IPS-20b (cell line): Measurements from ENCODE around the gene GK2.

Source experiments
- H3K27ac ChIP-seq: one replicate; pipeline ENCODE4 v1.5.1; 2013; ENCODE audit warnings: low read length
- H3K27me3 ChIP-seq: 2 replicates; pipeline ENCODE4 v1.6.1; 2013; ENCODE audit warnings: mild to moderate bottlenecking, low read length, inconsistent platforms; ENCODE audit not compliant: insufficient read depth
- H3K36me3 ChIP-seq: 2 replicates; pipeline ENCODE4 v1.6.1; 2013; ENCODE audit warnings: low read depth, mild to moderate bottlenecking, inconsistent platforms, low read length, moderate library complexity; ENCODE audit not compliant: insufficient read depth
- H3K4me1 ChIP-seq: 2 replicates; pipeline ENCODE4 v1.6.1; 2013; ENCODE audit warnings: mild to moderate bottlenecking, control low read depth, inconsistent platforms, low read length, moderate library complexity; ENCODE audit not compliant: insufficient read depth
- H3K4me3 ChIP-seq: 2 replicates; pipeline ENCODE4 v1.5.1; 2013; ENCODE audit warnings: mild to moderate bottlenecking, low read length, inconsistent platforms
- H3K9ac ChIP-seq: 2 replicates; pipeline ENCODE4 v1.6.1; 2013; ENCODE audit warnings: low read depth, mild to moderate bottlenecking, inconsistent platforms, low read length, moderate library complexity
- H3K9me3 ChIP-seq: 2 replicates; pipeline ENCODE4 v1.6.1; 2013; ENCODE audit warnings: mild to moderate bottlenecking, low read depth, low read length, inconsistent platforms; ENCODE audit not compliant: insufficient read depth

The GK2 gene

DNA sequence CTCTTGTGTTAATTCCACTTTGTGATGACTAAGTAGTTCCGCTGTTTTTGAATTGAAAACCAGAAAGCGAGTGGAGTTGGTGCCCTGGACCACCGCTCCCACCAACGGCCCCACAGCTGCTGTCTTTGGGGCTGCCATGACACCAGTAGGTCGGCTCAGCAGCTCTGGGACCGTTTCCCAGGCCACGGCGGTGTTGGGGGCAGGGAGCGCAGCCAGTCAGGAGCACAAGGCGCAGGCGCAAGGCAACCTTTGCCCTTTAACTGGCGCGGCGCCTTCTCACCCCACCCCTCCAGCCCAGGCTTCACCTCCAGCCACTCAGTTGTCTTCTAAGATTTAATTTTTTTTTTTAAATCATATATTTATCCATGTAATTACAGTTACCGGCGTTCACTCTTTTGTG, at the start of gene GK2:
TSS of gene GK2 (minus strand) at position 166 of the 400 bp plus-strand sequence. CDS start at position 138, 28 bp downstream.
- Histone ChIP-seq H3K36me3 (no peaks in the 10 kb centered on the region), H3K9me3 (no peaks in the 10 kb centered on the region), H3K27me3 (no peaks in the 10 kb centered on the region), H3K9ac (no peak within 1 kb of the TSS), H3K4me3 (no peak within 1 kb of the TSS), H3K4me1 (peaks cover 3% of the 10 kb centered on the region; the same call in 1 of the 2 replicates), H3K27ac (no peak within 1 kb of the TSS)

DNA sequence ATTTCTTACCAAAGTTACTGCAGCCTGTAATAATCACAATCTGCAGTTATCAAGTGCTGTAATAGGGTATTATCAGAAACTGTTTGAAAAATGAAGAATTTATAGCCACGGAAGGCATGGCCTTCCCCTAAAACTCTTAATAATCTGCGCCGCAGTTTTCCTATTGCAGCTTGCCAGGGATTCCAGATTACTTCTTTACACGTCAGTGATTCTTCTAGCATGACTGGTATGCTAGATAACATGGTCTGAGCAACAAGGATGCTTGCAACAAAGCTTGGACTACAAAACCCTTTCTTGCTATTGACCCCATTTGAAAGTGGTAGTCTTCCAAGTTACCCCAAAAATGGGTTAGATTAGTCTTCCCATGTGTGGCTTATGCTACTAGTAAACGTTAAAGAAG, 47.2 kb upstream of the GK2 start:
- Histone ChIP-seq H3K36me3 (no peaks in the 10 kb centered on the region), H3K27ac (no peak overlapping the region), H3K4me3 (no peak overlapping the region), H3K4me1 (0 out of 2 replicates have a peak, but pooled peaks cover 3% of the 10 kb centered on the region), H3K9me3 (no peaks in the 10 kb centered on the region), H3K27me3 (no peaks in the 10 kb centered on the region), H3K9ac (no peak overlapping the region)

DNA sequence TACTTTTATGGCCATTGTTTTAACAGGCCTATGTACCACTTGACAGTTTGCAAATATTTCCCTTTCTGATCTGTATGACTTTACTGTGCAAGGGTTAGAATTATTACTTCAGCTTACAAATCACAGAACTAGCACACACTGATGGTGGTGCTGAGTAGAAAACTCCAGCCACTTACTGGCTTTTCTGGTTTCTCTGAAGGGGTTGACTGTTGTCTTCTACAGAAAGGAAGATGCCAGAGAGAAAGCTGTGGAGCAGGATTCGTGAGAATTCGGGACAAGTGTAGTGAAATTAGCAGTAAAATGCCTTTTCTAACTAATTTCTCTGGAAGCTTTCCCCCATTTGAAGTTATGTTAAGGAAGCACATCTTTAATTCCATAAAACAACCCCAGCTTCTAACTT, 46.6 kb upstream of the GK2 start:
- H3K4me3 ChIP-seq = no peak overlapping the region
- no peaks in the 10 kb centered on the region for H3K27me3 ChIP-seq
- H3K27ac ChIP-seq = no peak overlapping the region
- H3K9ac ChIP-seq = no peak overlapping the region
- H3K4me1 ChIP-seq = 0 out of 2 replicates have a peak, but pooled peaks cover 3% of the 10 kb centered on the region
- H3K36me3 ChIP-seq = no peaks in the 10 kb centered on the region
- no peaks in the 10 kb centered on the region for H3K9me3 ChIP-seq

DNA sequence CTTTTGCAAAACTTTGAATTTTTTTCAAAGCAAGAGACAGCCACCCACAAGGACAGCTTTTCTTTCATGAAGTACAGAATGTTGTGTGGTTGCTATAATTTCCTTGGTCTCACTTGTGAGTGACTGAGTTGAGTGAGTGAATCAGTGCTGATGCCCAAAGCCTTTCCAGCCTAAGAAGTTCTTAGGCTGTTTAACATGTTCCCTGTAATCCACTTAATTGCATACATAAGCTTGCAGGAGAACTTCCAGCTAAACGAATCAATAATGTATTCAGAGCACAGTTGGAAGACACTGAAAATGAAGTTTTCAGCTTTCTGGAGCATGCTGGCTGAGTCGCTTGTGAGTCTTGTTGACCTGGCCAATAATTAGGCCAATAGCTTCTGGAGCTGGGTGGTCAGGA, 42.0 kb upstream of the GK2 start:
- Histone ChIP-seq H3K9me3 (no peaks in the 10 kb centered on the region), H3K36me3 (no peaks in the 10 kb centered on the region), H3K27ac (no peak overlapping the region), H3K27me3 (no peaks in the 10 kb centered on the region), H3K9ac (no peak overlapping the region), H3K4me3 (no peak overlapping the region), H3K4me1 (0 out of 2 replicates have a peak, but pooled peaks cover 7% of the 10 kb centered on the region)

DNA sequence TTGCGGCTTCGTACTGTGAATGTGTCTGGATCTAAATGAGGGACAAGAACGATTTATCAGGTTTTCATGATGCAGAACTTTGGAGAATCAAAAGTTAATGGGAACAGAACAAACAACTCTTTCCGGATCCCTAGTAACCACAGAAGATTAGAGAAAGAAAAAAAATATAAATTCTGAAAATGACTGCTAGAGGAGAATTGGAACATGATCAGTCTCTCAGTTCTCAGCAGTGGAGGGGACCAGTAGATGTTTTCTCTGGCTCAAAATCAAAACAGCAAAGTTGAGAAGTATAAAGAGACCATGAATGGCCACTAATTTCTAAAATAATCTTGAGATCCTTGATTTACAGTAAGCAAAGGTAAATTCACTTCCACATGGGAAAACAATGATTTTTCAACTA, 38.1 kb upstream of the GK2 start:
- Histone ChIP-seq H3K27me3 (no peaks in the 10 kb centered on the region), H3K9me3 (no peaks in the 10 kb centered on the region), H3K4me1 (0 out of 2 replicates have a peak, but pooled peaks cover 4% of the 10 kb centered on the region), H3K36me3 (no peaks in the 10 kb centered on the region), H3K27ac (no peak overlapping the region), H3K4me3 (no peak overlapping the region), H3K9ac (no peak overlapping the region)

DNA sequence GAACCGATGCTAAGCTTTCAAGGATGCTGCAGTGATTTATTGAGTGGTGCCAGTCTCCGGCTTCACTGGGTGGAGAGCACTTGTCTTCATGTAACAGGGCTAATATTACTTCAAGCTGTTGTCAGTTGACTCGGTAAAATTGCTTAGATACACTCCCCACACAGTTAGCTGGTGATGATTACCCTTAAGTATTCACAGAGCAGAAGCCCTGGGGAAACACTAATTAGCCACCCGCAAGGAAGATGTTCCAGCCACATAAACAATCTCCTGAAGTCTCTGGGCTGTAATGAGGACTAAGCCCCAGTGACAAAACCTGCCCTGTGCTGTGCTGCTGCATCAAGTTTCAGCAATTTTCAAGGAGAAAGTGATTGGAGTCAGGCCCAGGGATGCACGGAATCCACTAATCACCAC, 37.3 kb upstream of the GK2 start:
- Histone ChIP-seq H3K9ac (no peak overlapping the region), H3K9me3 (no peaks in the 10 kb centered on the region)

DNA sequence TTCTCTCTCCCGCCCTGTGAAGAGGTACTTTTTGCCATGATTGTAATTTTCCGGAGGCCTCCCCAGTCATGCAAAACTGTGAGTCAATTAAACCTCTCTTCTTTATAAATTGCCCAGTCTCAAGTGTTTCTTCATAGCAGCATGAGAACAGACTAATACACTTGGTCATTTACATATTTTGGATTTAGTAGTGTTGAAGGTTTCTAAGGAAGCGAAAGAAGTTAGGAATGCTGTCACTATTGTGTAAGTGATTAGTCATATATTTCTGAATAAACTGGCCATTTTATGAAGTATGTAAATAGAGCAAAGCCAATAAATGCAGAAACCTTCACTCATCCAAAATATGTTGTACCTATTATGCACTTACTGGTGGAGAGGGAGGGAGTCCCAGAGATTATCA, 34.4 kb upstream of the GK2 start:
- H3K9ac ChIP-seq = no peak overlapping the region
- 0 out of 2 replicates have a peak, but pooled peaks cover 4% of the 10 kb centered on the region for H3K4me1 ChIP-seq
- no peaks in the 10 kb centered on the region for H3K9me3 ChIP-seq
- no peak overlapping the region for H3K4me3 ChIP-seq
- no peaks in the 10 kb centered on the region for H3K27me3 ChIP-seq
- H3K36me3 ChIP-seq = no peaks in the 10 kb centered on the region
- no peak overlapping the region for H3K27ac ChIP-seq

More for the DNA sequence above, 37.3 kb upstream of the GK2 start:
- H3K4me3 ChIP-seq = no peak overlapping the region
- H3K36me3 ChIP-seq = no peaks in the 10 kb centered on the region
- 0 out of 2 replicates have a peak, but pooled peaks cover 4% of the 10 kb centered on the region for H3K4me1 ChIP-seq
- no peaks in the 10 kb centered on the region for H3K27me3 ChIP-seq
- no peak overlapping the region for H3K27ac ChIP-seq

DNA sequence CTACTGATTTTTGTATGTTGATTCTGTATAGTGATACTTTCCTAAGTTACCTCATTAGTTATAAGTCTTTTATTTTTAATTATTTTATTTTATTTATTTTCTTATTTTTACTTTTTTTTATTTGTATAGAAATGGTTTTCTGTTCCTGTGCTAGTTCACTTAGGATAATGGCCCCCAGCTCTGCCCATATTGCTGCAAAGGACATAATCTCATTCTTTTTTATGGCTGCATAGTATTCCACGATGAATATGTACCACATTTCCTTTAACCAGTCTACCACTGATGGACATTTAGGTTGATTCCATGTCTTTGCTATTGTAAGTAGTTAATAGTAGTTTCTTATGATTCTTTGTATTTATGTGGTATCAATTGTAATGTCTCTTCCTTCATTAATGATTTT, 31.5 kb upstream of the GK2 start:
- no peaks in the 10 kb centered on the region for H3K4me1 ChIP-seq
- no peaks in the 10 kb centered on the region for H3K36me3 ChIP-seq
- H3K9me3 ChIP-seq = no peaks in the 10 kb centered on the region
- H3K27ac ChIP-seq = no peak overlapping the region
- no peak overlapping the region for H3K4me3 ChIP-seq
- H3K27me3 ChIP-seq = no peaks in the 10 kb centered on the region
- no peak overlapping the region for H3K9ac ChIP-seq

DNA sequence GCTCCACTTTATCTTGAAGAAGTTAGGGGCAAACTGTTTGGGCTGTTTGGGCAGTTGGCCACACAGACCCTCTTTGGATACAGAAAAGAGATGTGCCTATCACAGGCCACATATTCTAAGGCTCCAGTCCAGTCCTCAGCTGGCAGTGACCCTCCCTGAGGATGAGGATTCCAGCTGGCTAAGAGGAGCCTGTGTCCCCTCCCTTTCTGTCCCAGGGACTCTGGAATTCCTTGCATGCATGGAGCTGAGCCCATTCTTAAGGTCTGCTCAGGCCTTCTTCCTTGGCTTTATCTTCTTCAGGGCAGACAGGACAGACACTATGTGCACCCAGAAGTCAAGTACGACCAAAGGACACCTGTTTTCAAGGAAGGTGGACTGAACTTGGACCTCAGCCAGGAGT, 23.8 kb upstream of the GK2 start:
- Histone ChIP-seq H3K36me3 (no peaks in the 10 kb centered on the region), H3K4me1 (no peaks in the 10 kb centered on the region), H3K27ac (no peak overlapping the region), H3K4me3 (no peak overlapping the region), H3K9ac (no peak overlapping the region), H3K27me3 (no peaks in the 10 kb centered on the region), H3K9me3 (no peaks in the 10 kb centered on the region)

DNA sequence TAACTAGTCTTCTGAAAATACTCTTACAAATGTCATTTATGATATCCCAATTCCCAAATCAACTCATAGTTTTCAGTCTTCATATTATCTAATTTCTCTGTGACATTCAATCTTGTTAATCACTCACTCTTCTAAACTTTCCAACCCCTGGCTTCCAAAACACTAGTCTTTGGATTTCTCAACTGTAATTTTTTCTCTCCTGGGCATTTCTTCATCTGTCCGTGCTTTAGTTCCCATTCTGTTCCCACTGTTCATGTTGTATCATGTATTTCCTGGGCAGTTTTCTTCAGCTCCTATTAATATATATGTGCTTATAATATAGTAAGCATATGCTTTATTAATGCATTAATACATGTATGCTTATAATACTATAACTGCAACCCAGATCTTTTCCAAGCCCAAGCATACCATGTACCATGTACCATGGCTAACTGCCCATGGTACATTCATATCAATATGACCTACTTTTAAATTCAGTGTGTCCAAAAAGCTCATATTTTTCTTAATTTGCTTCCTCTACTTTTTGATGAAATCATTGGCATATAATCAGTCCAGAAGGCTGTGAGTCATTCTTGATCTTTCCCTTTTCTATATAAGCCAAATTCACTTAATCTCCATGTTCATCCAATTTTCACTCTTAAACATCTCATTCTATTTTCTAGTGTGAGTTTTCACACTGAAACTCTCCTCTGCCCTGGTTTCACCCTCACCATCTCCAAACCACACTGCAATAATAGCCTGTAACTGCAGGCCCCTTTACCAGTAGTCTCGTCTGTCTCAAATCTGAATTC, 21.3 kb upstream of the GK2 start:
- no peak overlapping the region for H3K9ac ChIP-seq
- H3K36me3 ChIP-seq = no peaks in the 10 kb centered on the region
- H3K9me3 ChIP-seq = no peaks in the 10 kb centered on the region
- no peak overlapping the region for H3K4me3 ChIP-seq
- H3K27me3 ChIP-seq = no peaks in the 10 kb centered on the region
- H3K4me1 ChIP-seq = no peaks in the 10 kb centered on the region
- no peak overlapping the region for H3K27ac ChIP-seq

DNA sequence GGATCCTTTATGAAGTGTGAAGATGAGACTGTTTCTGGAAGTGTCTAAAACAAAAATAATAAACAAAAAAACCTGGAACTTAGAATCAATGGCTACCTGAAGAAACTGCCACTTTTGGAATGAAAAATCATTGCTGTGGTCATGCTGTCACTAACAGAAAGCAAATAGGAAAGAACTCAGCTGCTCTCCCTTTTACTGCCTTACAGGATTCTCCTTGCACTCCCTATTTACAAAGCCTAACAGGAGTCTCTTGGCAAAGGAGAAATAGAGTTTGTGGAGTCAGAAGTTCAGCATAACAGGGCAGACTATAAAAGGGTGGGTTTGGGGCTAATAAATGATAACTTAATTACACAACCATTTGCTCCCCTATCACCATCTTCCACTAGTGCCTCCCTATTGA, 19.0 kb upstream of the GK2 start:
- Histone ChIP-seq H3K4me1 (no peaks in the 10 kb centered on the region), H3K4me3 (no peak overlapping the region), H3K27me3 (no peaks in the 10 kb centered on the region)

DNA sequence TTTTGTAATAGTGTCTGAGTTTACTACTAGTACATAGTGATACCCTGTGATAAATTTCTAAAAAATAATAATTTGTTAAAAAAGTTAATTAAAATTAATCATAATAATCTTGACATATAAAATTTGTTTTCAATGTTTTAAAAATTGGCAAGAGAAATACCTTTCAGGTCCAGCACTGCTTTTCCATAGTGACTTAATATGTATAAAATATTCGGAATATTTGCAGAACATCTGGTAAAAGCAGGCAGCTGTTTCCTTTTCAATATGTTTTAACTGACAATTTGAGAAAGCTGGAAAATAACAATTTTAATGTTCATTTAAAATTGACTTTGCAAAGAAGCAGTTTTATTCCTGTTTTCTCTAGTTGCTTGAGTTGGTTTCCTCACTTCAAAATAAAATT, 17.6 kb upstream of the GK2 start:
- no peak overlapping the region for H3K9ac ChIP-seq
- H3K4me1 ChIP-seq = no peaks in the 10 kb centered on the region
- H3K27ac ChIP-seq = no peak overlapping the region
- no peaks in the 10 kb centered on the region for H3K27me3 ChIP-seq
- H3K9me3 ChIP-seq = no peaks in the 10 kb centered on the region
- no peaks in the 10 kb centered on the region for H3K36me3 ChIP-seq
- H3K4me3 ChIP-seq = no peak overlapping the region

More for the DNA sequence above, 19.0 kb upstream of the GK2 start:
- no peak overlapping the region for H3K9ac ChIP-seq
- no peaks in the 10 kb centered on the region for H3K9me3 ChIP-seq
- no peaks in the 10 kb centered on the region for H3K36me3 ChIP-seq
- H3K27ac ChIP-seq = no peak overlapping the region
